ENCODE data around the gene PACSIN3.
A peak's percentile ranks its signal among the peaks of the same experiment; 100 is the strongest.

PACSIN3 gene

DNA sequence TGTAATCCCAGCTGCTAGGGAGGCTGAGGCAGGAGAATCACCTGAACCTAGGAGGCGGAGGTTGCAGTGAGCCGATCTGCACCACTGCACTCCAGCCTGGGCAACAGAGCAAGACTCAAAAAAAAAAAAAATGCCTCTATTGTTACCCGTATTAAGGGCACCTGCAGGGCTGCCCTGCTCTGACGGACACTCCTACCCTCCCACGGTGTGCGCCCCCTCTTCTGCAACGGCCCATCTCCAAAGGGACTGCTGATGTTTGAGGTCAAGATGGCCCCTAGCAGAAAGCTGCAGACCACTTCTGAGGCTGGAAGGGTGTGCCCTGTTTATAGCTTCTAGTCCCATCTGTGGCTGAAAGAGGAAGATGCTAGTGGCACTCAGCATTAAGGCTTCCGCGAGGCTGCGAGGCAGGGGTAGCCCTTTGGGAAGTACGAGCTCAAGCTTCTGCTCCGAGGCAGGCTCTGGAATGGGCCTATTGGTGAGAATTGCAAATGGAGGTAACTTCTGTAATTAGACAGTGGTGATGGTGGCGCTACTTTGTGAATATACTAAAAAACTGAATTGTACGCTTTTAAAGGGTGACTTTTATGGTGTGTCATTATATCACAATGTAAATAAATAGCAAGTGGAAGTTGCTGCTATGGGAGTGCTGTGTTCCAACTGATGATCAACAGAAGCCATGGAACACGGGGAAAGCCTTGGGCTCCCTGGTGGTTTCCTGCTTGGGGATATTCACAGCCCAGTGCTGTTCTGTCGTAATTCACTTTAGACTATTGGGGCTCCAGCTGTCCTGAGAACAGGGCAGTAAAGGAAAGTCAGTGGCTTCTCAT lies 33.9 kb downstream of the PACSIN3 start:
- no peak for DNase-seq

DNA sequence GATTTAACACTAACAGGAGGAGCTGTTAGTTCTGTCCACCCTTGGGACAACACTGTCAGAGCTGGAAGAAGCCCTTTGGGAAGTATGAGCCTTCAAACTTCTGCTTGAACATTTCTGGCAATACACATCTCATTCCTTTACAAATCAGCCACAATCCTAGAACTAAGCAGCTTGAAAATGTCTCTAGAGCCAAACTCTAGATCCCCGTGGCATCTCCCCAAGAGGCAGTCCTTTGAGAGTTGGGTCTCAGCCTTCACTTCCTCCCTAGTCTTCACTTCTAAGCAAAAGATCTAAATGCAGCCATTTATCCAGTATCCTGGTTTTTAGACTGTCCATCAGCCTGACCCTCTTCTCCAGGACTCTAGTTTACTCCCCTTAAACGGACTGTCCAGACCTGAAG lies 36.5 kb downstream of the PACSIN3 start:
- no peak for DNase-seq

DNA sequence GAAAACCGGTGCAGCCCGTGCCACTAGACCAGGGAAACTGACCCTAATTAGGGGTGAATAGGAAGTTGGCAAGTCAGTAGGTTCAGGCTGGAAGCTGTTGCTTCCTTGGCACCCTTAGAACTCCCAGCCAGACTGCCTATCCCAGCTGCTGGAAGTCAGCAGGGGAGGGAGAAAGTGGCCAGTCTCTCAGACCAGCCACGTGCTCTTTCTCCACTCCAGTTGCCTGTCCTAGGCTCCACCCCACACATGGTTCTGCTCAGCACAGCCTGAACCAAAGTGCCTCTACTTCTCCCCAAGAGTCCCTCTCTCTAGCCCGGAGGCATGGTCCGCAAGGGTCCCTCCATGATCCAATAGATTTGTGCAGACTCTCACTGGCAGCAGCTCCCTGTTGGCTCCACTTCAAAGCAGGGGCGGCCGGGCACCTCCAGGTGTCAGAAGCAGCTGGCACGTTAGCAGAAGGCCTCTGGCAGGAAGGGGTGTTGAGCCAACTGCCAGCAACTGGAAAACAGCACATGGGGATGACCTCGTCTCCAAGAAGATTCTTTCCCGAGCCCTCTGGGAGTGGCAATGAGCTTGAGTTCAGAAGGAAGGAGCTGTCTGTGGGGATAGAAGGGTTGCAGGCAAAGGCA lies 37.2 kb downstream of the PACSIN3 start:
- DNase-seq, result no peak

GRCh38 chr11:47148270-47148669 lies 38.0 kb downstream of the PACSIN3 start:
- DNase-seq, result no peak

- DNase-seq, result no peak
Measured at GRCh38 chr11:47147681-47148080, 38.6 kb downstream of the PACSIN3 start.

DNA sequence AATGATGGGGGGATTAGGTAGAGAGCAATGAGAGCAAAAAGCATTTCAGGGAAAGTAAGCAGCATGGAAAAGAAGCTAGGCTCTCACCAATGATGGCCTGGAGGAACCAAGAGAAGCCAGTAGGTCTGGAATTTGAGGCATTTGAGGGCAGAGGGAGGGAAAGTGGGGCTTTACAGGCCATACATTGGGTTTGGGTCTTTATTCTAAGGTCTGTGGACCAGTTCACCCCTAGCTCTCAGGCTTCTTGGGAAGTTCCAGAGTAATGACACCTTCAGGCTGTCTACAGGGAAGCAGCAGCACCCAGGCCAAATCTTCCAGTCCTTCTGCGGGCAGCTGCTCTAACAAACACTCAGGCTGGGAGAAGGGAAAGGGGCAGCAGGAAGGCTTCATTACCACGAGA lies 39.0 kb downstream of the PACSIN3 start:
- DNase-seq, result no peak

DNA sequence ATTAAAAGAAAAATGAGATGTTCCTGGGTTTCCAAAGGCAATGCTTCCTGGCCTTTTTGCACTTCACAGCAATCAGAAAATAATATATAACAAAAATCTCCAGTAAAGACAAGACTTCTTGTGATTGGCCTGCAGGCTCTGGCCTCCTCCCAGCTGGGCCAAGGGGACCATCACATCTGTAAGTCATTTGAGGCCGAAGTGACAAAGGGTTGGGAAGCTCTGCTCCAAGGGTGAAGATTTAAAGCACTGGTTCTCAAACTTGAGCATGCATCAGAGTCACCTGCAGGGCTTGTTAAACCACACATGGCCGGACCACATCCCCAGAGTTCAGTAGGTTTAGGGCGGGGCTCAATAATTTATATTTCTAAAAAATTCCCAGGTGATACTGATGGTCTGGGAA lies 41.7 kb downstream of the PACSIN3 start:
- no peak for DNase-seq

DNA sequence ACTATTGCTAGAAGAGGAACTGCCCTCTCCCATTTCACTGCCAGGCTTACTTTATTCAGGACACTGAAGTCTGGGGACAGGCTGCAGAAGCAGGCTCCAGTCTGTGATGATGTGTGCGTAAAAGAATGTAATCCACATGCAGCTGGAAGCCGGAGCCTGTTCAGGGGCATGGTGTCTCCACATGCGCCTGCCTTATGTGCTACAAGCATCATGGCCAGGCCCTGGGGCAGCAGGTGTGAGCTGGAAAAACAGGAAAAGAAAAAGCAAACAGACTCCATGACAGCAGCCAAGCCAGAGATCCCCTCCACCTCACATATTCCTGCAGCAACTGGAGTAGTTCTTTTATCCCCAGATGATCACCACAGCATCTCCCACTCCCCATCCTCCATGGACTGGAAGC lies 42.9 kb downstream of the PACSIN3 start:
- no peak for DNase-seq

DNA sequence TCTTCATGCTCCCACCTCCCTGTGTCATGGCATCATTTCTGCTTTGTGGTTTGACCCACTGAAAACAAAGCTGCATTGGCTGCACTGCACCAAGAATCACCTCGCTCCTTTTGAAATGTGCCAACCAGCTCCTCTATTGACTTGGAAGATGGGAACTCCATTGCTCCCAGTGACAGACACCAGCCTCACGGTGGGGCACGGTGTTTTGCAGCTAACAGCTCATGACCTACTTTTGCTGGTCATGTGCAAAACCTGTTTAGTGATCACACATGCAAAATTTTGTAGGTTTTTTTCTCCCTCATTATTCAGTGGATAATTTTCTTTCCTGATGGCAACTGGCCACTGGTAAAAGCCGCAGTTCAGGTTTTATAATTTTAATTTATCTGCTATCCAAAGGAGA lies 46.4 kb downstream of the PACSIN3 start:
- no peak for DNase-seq

DNA sequence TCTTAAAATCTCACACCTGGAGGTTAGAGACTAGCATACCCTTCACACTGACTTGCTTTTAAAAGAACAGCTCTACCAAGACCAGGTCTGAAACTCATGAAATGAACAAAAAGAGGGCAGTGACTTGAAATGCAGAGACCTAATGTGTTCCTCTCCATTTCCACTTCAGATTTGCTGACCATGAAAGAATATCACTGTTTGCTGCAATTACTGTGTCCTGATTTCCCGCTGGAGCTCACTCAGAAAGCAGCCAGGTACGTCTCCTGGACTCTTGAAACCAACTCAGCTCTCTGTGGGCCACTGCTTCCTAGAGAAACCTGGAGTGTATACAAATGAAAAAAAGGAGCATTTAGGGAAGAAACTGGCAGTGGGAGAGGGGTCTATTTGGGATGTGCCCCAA lies 48.8 kb downstream of the PACSIN3 start:
- no peak for DNase-seq

- DNase-seq, result no peak
Measured at GRCh38 chr11:47136921-47137320, 49.3 kb downstream of the PACSIN3 start.

GRCh38 chr11:47136327-47136726 lies 49.9 kb downstream of the PACSIN3 start:
- DNase-seq, result no peak

- no peak for DNase-seq
Measured at GRCh38 chr11:47132981-47133380, 53.3 kb downstream of the PACSIN3 start.

GRCh38 chr11:47132490-47132889 lies 53.7 kb downstream of the PACSIN3 start:
- DNase-seq, result no peak

GRCh38 chr11:47131136-47131535 lies 55.1 kb downstream of the PACSIN3 start:
- no peak for DNase-seq

DNA sequence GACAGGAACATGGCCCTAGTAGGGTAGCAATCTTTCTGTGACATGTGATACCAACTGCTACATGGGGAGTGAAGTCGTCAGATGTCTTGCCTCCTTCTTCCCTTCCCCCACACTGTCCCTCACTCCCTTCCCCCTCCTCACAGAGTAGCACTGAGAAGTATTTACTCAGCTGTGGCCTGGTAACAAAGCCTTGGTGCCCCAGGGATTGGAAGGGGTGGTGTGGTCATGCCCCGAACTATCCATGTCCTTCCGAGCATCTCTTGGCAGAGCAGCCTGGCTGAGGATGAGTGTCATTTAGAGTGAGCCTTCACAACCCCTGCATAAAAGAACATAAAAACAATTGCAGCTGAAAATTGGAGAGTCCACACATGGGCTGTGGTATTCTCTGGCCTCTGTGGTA lies 55.7 kb downstream of the PACSIN3 start:
- DNase-seq, result peak; percentile 44 to 63
